Fibroblast of upper back skin (primary cell): ENCODE data around the gene SHLD1.
"Not testable (repeated sequence)": the region's sequence is repeated elsewhere in the genome, so short reads cannot be mapped to it uniquely, and the experiment has no call there.

Experiments
- DNase-seq: peaks from one replicate; pipeline ENCODE4 v3.0.0-alpha.2; 2013

SHLD1 gene

DNA sequence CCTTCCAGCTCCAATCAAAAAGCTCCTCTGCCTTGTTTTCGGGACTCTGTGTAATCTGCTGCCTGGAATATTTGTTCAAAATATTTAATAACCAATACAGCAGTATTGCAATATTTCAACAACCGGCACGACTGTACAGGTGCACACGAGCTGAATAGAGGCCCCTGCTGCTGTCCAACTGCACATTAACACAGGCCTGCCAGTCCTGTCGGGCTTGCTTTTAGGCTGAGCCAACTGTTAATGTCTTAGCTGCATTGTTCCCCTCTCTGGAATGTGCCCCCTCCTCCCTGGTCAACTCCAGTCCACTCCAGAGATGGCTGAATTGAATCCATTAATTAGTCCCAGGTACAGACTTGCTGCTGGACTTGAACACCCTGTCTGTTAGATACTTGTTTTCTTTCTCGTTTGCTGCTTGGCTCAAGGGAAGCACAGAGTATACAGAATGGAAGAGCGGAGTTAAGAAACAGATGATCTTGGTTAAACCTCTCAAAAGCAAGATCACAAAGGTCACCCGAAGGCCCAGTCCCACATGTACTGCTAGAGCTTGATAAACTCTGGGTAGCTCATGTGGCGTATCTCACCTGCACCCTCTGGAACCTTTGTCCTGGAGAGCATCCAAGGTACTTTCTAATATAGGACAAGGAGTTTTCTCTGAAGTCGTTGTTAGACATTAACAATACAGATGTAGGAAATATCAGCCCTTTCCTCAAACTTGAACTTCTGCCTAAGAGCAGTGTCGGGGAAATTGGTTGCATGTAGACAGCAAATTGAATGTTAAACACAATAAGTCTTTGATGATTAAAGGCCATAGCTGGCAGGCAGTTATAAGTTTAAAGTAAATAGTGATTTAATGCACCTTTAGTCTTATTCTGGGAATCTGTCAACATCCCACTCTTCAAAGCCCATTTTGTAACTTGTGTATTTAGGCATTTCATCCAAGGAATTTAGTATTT lies 31.9 kb downstream of the SHLD1 start:
- DNase-seq = no peak

DNA sequence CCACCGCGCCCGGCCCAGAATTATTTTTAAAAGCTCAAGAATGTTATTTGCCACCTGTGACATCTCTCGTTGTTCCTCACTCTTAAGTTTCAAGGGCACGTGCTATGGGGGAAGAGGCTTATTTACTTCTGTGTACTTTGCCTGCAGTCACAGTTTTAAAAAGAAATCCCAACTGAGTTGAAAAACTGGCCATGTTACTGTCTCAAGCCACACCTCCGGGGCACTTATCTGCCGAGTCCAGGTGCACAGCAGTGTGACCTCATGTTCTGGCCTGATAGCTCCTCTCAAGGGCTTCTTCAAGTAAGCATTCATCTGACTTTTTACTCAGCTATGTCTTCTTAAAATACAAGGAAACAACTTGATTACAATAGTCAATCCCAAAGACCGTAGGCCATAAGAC lies 34.5 kb downstream of the SHLD1 start:
- no peak for DNase-seq

DNA sequence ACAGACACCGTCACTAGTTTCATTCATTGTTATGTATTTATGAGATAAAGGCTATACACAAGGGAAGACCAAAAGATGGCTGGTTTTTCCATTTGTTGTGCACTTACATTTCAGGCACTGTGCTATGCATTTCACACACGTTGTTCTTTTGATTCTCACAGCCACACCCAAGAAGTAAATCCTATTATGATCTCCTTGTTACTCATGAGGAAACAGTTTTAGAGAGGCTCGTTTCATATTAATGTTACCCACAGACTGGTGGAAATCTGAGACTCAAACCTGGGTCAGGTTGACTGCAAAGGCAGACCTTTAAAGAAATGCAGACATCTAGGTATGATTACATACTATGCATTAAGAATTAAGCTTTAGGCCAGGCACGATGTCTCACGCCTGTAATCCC lies 34.9 kb downstream of the SHLD1 start:
- no peak for DNase-seq

DNA sequence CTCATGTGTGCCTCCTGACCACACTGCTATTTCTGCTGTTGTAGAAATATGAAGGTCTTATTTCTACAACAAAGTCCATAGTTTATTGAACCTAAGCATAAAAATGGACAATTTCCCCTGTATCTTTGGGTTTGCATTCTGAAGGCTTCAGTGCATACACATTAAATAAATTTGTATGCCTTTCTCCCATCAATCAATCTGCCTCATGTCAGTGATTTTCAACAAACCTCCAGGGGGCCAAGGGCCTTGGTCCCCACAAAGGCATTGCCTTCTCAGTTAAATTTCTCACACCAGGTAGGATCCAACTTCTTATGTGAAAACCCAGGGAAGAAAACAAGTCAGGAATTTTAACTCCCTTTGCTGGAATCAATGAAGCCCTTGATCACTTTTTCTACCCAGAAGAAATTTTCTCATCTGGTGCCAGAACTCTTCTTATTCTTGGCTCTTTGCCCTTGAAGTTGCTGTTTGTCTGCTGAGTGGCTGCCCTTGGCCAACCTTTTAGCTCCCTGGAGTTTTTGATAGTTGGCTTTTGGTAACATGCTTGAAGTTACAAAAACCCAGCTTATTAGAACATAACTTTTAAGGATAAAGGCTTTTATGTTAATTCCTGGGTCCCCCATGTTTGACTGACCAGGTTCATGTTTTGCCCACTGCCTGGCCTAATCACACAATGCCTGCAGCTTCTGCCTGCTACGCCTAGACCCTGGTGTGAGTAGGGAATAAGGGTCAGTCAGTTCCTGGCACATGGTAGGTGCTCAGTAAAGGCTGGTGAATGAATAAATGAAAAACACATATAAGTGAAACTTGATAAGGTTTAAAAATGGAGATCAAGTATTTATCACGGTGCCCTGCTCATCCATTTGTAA lies 37.0 kb downstream of the SHLD1 start:
- DNase-seq = peak; percentile 62

DNA sequence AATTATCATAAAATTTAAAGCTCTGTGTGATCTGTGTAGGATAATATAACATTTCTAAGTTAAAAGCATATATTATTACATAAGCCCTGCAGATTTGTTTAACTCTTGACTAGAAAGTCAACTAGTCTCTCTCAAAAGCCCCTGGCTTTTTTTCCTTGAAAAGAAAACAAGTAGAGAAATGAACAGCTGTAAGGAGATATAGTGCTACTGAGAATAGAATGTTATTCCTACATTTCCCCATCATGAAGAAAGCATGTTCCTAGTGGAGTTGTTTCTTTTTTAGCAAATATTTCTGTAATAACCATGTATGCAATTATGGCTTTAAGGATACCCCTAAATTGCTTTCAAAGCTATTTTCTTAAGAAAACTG lies 37.6 kb downstream of the SHLD1 start:
- DNase-seq = no peak

DNA sequence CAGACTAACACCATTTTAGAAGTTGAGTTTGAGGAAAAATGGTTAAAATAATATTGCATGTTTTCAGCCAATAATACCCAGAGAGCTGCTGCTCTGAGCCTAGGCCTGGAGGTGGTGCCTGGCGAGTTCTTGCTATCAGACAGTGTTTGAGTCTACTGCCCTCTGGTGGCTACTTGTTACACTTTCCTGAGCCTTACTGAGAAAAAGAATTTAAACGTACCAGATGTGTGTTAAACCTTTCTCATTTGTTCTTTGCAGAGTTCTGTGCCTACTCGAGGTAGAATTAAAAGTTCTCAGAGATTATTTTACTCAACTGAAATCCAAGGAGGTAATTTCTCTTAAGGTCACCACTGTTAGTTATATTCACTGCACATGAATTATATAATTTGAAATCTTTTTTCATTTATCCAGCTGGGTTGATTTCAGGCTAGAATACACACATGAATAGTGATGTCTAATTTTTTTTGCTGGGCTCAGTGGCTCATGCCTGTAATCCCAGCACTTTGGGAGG lies 38.2 kb downstream of the SHLD1 start:
- DNase-seq = peak; percentile 85

DNA sequence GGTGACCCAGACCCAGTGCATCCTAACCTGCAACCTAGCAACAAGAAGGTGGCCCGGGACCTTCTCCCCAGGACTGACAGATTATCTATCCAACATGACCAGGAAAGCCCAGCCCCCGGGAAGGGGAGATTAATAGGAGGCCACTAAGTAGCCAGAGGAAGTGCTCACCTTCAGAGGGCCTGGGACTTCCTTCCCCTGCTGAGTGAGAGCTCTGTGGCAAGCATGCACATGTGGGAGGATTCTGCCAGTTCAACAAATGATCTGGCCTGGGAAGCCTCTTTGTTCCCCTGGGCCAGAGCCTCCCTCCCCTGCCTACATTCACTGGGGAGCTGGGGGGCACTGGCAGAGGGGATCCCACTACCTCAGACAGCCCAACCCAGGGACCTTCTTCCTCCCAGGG lies 39.6 kb downstream of the SHLD1 start:
- DNase-seq = no peak

DNA sequence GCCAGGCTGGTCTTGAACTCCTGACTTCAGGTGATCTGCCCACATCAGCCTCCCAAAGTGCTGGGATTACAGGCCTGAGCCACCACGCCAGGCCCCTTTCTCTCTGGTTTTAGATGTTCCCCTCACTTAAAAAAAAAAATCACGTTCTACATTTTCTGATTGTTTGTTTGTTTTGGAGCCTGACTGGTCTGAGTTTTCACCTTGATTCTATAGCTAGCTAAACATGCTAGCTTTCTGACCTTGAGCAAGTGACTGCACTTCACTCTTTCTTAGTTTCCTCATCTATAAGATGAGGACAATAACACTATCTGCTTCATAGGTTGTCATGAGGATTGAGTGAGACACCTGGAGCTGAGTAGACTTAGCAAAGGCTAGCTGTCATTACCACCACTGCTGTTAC lies 43.7 kb downstream of the SHLD1 start:
- no peak for DNase-seq

DNA sequence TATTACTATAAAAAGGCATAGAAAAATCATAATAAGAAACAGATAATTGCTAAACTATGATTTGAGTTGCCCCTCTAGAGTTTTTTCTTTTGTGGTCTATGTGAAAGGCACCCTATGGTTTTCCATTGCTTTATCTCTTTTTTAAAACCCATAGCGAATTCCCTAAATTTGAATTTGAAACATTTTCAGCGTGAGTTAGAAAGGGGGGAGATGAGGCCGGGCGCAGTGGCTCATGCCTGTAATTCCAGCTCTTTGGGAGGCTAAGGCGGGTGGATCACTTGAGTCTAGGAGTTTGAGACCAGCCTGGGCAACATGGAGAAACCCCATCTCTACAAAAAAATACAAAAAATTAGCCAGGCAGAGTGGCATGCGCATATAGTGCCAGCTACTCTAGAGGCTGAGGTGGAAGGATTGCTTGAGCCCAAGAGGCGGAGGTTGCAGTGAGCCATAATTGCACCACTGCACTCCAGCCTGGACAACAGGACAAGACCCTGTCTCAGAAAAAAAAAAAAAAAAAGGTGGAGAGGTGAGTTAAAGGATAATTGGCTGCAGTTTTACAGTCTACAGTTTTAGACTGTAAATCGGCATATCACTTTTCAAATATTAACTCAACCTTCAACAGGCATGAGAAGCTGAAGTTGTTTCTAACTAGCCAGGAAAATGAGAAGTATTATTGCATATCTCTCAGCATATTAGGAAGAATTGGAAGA lies 46.3 kb downstream of the SHLD1 start:
- DNase-seq = no peak

DNA sequence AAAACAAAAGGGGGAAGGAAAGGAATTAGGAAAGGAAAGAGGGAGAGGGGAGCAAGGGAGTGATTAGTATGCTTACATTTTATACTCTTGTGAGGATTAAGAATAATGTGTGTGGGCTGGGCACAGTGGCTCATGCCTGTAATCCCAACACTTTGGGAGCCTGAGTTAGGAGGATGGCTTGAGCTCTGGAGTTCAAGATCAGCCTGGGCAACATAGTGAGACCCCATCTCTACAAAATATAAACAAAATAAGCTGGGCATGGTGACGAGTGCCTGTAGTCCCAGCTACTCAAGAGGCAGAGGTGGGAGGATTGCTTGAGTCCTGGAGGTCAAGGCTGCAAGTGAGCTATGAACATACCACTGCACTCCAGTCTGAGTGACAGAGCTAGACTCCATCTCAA lies 47.0 kb downstream of the SHLD1 start:
- no peak for DNase-seq

DNA sequence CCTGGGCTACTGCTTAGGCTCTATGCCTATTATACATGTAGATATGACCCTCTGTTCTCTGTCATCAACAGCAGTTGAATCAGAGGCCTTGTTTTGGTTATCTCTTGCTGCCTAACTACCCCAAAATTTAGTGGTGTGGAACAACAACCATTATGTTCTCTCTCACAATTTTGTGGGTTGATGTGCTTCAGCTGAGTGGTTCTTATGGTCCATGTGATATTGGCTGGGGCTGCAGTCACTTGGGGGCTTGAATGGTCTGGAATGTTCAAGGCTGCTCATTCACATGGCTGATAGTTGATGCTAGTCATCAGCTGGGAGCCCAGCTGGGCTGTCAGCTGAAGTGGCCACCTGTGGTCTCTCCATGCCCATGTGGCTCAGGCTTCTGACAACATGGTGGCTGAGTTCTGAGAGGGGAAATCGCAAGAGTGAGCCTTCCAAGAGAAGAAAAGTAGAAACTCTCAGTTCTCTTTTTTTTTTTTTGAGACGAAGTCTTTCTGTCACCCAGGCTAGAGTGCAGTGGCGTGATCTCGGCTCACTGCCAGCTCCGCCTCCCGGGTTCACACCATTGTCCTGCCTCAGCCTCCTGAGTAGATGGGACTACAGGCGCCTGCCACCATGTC lies 47.8 kb downstream of the SHLD1 start:
- no peak for DNase-seq

DNA sequence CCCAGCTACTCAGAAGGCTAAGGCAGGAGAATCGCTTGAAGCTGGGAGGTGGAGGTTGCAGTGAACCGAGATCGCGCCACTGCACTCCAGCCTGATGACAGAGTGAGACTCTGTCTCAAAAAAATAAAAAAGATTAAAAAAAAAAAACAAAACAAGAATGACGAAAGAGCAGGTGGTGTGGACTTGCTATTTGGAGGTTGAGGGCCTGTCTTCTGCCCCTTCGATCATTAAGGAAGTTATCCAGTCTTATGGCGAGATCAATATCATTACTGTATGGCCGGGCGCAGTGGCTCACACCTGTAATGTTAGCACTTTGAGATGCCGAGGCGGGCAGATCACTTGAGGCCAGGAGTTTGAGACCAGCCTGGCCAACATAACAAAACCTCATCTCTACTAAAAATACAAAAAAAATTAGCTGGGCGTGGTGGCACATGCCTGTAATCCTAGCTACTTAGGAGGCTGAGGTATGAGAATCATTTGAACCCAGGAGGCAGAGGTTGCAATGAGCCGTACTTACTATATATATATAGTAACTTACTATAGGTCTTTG lies 53.6 kb downstream of the SHLD1 start:
- DNase-seq = not testable (repeated sequence)

DNA sequence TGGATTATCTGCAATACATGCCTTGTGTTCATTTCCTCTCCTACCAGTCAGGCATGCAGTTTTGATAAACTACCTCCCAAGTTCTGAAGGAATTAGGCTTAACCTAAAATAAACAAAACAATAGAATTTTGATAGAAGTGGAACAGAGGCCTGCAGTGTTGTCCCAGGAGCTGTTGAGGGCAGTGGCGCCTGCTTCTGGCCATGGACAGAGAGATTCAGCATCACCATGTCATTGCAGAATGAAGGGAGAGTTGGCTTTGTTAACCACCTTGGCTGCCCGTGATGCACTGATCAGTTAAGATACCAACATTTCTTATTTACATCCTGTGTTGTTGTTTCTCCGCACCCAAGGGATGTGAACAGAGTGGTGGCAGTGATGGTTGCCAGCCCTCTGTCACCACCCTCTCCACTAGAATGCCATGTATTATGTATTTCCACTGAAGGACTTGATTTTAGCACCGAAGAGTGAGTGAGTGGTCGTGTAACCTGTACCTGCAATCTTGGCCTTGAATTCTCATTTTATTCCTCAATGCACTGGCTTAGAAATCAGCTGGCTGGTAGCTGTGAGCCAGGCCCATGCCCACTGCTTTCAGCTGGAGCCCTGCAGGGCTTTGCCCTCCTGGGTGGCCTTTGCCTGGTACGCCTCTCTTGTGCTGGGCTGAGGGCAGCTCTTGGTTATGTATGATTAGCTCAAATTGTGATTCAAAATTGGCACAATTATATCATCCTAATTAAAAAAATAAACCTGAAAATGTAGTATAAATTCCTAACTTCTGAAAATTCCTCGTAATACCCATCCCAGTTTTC lies 56.5 kb downstream of the SHLD1 start:
- DNase-seq = no peak

DNA sequence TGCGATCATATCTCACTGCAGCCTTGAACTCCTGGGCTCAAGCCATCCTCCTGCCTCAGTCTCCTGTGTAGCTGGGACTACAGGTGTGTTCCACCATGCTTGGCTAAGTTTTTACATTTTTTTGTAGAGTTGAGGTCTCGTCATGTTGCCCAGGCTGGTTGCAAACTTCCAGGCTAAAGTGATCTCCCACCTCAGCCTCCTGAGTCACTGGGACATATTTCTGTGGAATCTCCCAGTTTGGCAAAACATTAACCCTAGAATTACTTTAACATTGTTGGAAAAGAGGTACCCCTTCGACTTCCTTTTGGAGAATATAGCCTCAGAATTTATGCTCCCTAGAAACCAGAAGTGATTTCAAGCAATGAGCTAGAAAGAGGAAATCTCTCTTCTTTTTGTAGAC lies 57.2 kb downstream of the SHLD1 start:
- no peak for DNase-seq

DNA sequence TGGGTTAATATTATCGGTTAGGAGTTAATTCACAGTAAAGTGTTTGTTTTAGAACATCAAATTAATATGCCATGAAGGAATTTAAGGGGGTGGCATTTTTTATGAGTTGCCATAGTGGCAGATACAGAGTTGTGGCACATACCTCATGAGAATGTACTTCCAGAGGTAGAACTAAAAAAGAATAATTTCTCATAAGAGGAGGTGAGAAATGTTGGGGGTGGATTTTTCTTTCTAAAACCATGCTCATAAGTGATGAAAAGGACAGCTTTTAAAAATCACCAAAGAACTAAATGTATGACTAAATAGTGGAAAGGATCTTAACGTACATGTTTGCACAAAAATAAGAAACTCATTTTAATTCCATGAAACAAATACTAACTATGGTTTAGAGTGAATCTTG lies 58.7 kb downstream of the SHLD1 start:
- DNase-seq = no peak

DNA sequence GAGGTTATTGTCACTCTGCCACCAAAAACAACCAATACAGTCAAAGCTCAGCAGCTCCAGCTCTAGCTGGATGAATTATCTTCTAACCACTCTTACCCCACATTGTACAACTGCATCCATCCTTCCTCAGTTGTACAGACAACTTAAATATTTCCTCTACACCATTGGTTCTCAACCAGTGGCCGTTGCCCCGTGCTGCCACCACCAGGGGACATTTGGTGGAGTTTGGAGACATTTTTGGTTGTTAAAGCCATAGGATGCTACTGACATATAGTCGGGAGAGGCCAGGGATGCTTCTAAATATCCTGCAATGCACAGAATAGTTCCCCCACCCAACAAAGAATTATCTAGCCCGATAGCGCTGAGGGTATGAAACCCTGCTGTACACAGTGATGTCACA lies 59.3 kb downstream of the SHLD1 start:
- no peak for DNase-seq

DNA sequence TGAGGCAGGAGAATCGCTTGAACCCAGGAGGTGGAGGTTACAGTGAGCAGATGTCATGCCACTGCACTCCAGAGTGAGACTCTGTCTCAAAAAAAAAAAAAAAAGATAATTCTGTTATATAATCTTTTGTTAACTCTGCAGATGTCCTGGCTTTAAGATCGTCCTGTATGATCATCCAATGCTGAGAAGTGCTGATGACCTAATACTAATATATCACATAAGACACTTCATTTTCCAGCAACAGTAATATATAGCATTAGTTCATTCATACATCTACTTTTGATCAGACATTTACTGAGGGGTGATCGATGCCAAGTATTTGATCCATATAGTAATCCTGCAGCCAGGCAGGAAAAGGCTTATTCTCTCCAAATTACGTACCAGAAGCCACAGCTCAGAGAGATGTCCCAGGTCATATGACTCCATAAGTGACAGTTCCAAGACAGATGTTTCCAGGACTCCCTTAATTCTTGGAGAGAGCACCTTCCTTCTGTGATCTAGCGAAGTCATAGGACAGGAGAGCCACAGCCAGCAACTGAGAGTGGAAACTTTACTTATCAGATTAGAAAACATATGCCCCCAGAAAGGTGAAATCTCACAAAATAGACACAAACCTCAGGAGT lies 60.7 kb downstream of the SHLD1 start:
- no peak for DNase-seq

DNA sequence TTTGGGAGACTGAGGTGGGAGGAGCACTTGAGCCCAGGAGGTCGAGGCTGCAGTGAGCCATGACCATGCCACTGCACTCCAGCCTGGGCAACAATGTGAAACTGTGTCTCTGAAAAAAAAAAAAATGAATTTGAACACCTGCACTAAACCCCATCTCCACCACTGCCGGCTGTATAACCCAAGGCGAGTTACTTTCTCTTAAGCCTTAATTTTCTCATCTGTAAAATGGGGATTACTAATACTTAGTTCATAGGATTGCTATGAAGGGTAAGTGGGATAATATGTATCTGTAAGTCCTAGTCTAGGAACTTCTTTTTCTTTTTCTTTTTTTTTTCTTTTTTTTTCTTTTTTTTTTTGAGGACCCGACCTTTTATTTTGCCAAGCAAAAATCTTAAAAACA lies 61.5 kb downstream of the SHLD1 start:
- no peak for DNase-seq

DNA sequence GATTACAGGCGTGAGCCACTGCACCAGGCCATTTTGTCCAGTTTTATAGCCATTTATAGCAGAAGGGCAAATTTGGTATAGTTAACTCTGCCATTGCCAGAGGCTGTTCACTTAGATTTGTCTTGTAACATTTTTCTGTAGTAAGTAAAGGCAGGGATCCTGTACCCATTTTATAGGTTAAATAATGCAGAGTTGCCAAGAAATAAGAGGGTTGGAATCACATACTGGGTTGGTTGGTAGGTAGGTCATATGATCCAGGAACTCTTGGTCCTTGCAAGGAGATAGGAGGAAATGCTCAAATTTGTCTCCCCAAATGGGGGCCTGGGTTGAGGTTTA lies 68.1 kb downstream of the SHLD1 start:
- DNase-seq = no peak

DNA sequence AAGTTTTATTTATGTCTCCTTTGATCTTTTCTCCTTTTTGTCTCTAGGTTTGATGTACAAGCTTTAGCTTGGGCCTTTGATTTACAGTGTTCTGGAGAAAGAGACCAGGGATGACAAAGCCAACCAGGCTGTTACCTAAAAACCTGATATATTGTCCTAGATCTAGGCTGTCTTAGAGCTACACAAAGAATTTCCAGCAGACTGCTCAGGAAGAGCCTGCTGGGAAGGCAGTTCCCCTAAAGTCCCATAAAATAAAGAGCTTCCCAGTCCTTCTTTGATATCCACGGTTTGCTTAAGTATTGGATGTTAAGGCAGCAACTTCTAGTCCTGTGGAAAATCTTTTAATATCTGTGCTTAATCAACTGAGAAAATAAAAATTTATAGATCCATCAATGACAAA lies 70.5 kb downstream of the SHLD1 start:
- no peak for DNase-seq

DNA sequence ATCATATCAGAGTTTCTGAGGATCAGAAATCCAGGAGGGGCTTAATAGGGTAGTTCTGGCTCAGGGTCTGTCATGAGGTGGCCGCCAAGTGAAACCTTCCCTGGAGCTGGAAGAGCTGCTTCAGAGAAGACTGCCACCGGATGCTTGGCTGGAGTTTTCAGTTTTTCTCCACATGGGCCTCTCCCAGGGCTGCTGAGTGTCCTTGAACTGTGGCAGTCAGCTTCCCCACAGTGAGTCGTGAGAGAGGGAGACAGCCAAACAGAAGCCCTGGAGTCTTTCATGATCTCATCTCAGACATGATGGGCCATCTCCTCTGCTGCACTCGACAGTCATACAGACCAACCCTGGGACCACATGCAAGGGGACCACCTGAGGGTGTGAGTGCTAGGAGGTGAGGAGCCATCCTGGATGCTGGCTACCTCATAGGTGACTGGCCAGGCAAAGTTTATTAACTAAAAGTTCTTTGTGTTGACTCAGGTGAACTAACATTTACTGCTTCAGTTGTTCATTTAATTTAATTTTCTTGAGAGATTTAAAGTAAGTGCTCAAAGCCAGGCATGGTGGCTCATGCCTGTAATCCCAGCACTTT lies 71.5 kb downstream of the SHLD1 start:
- DNase-seq = no peak
